Neural cell (in vitro differentiated cells): ENCODE data around the gene PLXNA2.

ENCODE experiments used
- CTCF ChIP-seq: fragments of 450-650 bp; IDR thresholded peaks from 2 replicates; pipeline ENCODE4 v1.5.1; 2014; ENCODE audit warnings: antibody characterized with exemption, mild to moderate bottlenecking, moderate library complexity; ENCODE audit not compliant: poor library complexity, severe bottlenecking
- EZH2 ChIP-seq: fragments of 200-600, 300-800 bp; shearing (Covaris generic), sonication (generic); IDR thresholded peaks from 2 replicates; pipeline ENCODE4 v1.6.1; 2014; ENCODE audit warnings: antibody characterized with exemption, low read length, borderline replicate concordance, mild to moderate bottlenecking; ENCODE audit not compliant: insufficient read depth, poor library complexity, severe bottlenecking
- MXI1 ChIP-seq: fragments of 450-650 bp; conservative IDR thresholded peaks from 2 replicates; pipeline ENCODE4 v1.6.1; 2014; ENCODE audit warnings: antibody characterized with exemption, mild to moderate bottlenecking; ENCODE audit not compliant: poor library complexity, severe bottlenecking
- REST ChIP-seq: IDR thresholded peaks from 2 replicates; pipeline ENCODE4 v1.6.1; 2012; ENCODE audit warnings: borderline replicate concordance
- SMC3 ChIP-seq: fragments of 450-650 bp; conservative IDR thresholded peaks from 2 replicates; pipeline ENCODE4 v1.6.1; 2014; ENCODE audit warnings: antibody characterized with exemption, mild to moderate bottlenecking, moderate library complexity; ENCODE audit not compliant: poor library complexity
- TAF1 ChIP-seq: IDR thresholded peaks from 2 replicates; pipeline ENCODE4 v1.6.1; 2012; ENCODE audit warnings: low read depth

GRCh38 chr1:208258277-208258676, 14.1 kb upstream of the PLXNA2 start:
- TF ChIP-seq SMC3 (no peak), REST (no peak), CTCF (no peak), MXI1 (no peak), EZH2 (no peak), TAF1 (no peak)
